ENCODE measurements around the gene STPG3. TPM values are rescaled to one million over a fixed set of nuclear protein-coding genes. Genes with fewer than 3 reads are reported as not detected.
A peak's percentile ranks its signal among the peaks of the same experiment; 100 is the strongest.

The STPG3 gene
- total RNA-seq, 1 donor from 2014 or later, result not detected

DNA sequence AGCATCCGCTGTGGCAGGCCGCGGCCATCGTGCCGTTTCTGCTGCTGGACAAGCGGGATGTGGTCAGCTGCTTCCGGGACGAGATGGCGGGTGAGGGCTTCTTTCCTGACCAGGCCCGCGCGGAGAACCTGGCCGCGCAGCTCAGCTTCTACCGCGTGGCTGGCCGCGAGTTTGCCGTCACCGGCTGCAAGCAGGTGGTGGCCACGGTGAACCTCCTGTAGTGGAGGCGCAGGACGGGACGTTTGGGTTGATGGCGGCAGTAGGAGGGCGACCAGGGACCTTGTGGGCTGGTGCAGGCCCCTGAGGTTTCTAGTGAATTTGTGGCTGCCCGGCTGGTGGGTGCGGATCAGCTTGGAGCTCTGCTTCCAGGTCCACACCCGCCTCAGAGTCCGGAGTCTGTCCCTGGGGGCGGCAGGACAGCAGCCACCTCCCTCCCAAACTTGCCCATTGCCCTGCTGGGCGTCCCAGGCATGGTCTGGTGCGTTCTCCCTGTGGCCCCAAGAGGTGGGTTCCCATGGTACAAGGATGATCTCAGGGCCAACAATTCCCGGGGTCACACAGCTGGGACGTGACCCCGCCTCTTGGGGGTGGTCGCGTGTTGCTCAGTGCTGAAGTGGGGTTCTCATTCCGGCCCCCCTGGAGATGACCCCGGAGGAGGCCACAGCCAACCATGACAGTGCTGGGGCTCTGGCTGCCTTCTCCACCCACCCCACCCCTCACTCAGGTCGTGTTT, 28.8 kb downstream of the STPG3 start:
- no peaks in the 10 kb centered on the region for H3K27me3 ChIP-seq
- peaks cover 0 to 2% of the 10 kb centered on the region in 2 donors for H3K9me3 ChIP-seq
- peaks cover 4 to 12% of the 10 kb centered on the region in 2 donors for H3K4me1 ChIP-seq
- H3K4me3 ChIP-seq, result no peak overlapping the region
- peaks cover 12 to 25% of the 10 kb centered on the region in 2 donors for H3K36me3 ChIP-seq
- intact Hi-C loops (cut with DNase I), result no loop called here
- TF ChIP-seq, protein P1, sequence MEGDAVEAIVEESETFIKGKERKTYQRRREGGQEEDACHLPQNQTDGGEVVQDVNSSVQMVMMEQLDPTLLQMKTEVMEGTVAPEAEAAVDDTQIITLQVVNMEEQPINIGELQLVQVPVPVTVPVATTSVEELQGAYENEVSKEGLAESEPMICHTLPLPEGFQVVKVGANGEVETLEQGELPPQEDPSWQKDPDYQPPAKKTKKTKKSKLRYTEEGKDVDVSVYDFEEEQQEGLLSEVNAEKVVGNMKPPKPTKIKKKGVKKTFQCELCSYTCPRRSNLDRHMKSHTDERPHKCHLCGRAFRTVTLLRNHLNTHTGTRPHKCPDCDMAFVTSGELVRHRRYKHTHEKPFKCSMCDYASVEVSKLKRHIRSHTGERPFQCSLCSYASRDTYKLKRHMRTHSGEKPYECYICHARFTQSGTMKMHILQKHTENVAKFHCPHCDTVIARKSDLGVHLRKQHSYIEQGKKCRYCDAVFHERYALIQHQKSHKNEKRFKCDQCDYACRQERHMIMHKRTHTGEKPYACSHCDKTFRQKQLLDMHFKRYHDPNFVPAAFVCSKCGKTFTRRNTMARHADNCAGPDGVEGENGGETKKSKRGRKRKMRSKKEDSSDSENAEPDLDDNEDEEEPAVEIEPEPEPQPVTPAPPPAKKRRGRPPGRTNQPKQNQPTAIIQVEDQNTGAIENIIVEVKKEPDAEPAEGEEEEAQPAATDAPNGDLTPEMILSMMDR (IDR thresholded peaks at IDR 0.05), result no peak
- no peak for DNase-seq (ENCODE audit: low spot score in 2 of 2)
- no peak overlapping the region for H3K27ac ChIP-seq

DNA sequence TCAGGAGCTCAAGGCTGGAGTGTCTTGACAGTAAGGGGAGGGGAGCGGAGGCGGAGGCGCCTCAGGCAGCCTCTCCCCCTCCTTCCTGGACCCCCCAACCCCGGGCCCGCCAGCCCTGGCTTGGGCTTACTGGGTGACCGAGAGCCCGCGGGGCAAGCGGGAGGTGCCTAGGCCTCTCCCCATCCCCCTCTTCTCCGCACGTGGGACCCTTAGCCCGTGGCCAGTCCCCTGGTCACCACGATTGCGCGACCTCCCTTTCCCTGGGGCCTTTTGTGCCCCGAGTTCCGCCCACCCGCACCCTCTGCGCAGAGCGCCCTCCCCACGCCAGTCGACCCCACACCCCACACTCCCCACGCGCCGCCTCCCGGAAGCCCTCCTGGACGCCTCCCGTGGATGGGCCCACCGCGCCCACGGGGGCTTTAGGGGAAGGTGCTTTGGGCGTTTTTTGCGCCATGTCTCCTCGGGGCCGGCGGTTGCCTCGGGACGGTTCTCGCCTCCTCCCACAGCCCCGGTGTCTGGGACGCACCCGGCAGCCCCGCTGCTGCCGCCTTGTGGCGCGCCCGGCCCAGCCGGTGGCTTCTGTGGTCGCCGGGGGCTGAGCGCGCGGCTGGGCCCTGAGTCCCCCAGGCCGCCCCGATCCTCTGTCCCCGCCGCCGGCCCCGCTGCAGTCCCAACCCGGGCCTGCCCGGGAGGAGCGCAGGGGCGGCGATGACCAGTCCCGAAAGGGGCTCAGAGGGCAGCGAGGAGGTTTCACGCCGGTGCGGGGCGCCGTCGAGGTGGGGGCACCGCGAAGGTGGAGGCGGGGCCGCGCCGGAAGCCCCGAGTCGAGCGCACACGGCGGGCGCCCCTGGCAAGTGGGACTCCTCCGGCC, 29.6 kb downstream of the STPG3 start:
- no peaks in the 10 kb centered on the region for H3K27me3 ChIP-seq
- TF ChIP-seq, protein P1 (IDR thresholded peaks at IDR 0.05), result peak in 1 of 3 experiments; percentile 7
- peaks cover 12 to 25% of the 10 kb centered on the region in 2 donors for H3K36me3 ChIP-seq
- DNase-seq (ENCODE audit: low spot score in 2 of 2), result no peak
- no peak overlapping the region for H3K4me3 ChIP-seq
- intact Hi-C loops (cut with DNase I), result no loop called here
- peaks cover 4 to 12% of the 10 kb centered on the region in 2 donors for H3K4me1 ChIP-seq
- peaks cover 0 to 6% of the 10 kb centered on the region in 2 donors for H3K9me3 ChIP-seq
- H3K27ac ChIP-seq, result no peak overlapping the region

DNA sequence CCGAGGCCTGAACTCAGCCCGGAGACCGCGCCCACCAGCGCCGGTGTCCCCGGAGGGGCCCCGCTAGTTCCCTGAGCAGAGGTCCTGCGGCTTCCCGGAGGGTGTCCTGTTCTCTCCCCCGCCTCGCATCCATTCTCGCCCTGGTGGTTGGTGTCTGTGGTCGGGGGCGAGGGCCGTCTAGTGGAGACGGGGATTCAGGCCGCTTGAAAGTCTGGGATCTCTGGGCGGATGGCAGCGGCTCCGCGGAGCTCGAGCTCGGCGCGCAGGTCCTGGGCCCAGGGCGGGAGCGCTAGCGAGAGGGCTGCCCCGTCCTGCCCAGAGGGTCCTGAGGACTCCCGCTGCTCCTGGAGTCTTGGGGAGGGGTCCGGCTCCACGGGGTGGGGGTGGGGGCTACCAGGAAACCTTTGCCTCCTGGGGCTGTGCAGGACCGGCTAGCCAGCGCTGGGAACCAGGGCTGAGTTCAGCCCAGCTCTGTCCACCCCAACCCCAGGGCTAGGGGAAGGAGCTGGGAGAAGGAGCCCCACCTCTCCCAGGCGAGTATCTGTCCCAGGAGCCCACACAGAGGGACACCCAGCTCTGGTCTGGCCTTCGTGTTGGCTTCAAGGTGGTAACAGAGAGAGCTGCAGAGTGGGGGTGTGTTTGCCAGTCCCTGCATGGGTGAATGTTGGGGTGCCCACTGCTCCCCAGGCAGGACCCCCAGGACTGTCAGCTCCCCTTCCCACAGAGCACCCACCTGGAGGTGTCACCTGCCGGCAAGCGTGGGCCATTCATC, 30.4 kb downstream of the STPG3 start:
- Histone ChIP-seq H3K27me3 (no peaks in the 10 kb centered on the region), H3K4me3 (no peak overlapping the region), H3K4me1 (peaks cover 1 to 7% of the 10 kb centered on the region in 2 donors), H3K36me3 (peaks cover 12 to 25% of the 10 kb centered on the region in 2 donors), H3K9me3 (peaks cover 0 to 6% of the 10 kb centered on the region in 2 donors), H3K27ac (no peak overlapping the region)
- intact Hi-C loops (cut with DNase I), result no loop called here
- TF ChIP-seq, protein P1 (IDR thresholded peaks at IDR 0.05), result no peak
- no peak for DNase-seq (ENCODE audit: low spot score in 2 of 2)

DNA sequence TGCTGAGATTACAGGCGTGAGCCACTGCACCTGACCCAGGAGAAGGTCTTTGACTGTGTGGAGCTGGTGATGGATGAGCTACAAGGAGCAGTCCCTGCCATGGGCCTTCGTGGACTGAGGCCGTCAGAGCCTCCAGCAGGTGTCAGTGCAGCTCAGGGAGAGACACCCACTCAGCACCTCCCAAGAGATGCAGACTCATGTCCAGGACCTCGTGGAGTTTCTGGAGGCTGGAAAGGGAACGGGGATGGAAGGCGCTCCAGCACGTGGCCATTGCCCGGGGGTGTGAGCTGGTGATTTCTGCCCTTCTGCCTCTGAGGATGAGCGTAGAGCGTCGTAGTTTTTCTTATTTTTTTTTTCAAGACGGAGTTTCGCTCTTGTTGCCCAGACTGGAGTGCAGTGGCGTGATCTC, 35.9 kb downstream of the STPG3 start:
- intact Hi-C loops (cut with DNase I), result no loop called here
- no peak for DNase-seq (ENCODE audit: low spot score in 2 of 2)
- no peaks in the 10 kb centered on the region for H3K4me1 ChIP-seq
- H3K4me3 ChIP-seq, result no peak overlapping the region
- TF ChIP-seq, protein P1 (IDR thresholded peaks at IDR 0.05), result peak in 2 of 3 experiments; percentile 11 to 42
- no peak overlapping the region for H3K27ac ChIP-seq
- peaks cover 0 to 6% of the 10 kb centered on the region in 2 donors for H3K9me3 ChIP-seq
- no peaks in the 10 kb centered on the region for H3K27me3 ChIP-seq
- no peaks in the 10 kb centered on the region for H3K36me3 ChIP-seq

DNA sequence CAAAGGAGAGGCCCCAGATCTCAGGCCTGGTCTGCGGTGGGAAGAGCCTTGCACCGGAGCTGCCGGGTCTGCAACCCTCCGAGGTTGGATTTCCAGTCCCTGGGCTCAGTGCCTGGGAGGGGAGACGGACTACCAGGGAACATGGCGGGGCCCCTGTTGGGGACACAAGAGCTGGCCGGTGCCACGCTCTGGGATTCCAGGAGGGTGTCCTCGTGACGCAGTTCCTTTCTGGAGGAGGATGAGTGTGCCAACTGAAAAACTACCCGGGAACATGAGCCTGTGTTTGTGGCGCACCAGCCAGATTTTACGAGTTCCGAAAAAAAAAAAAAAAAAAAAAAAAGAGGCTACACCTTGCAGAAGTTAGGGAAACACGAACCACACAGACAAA, 42.0 kb downstream of the STPG3 start:
- intact Hi-C loops (cut with DNase I), result loop anchor here (10.0 kb wide), 1 partner anchor 232 kb away; no protein-coding TSS in a partner anchor
- no peak overlapping the region for H3K27ac ChIP-seq
- no peaks in the 10 kb centered on the region for H3K36me3 ChIP-seq
- TF ChIP-seq, protein P1 (IDR thresholded peaks at IDR 0.05), result no peak
- no peak overlapping the region for H3K4me3 ChIP-seq
- H3K4me1 ChIP-seq, result peaks cover 4 to 7% of the 10 kb centered on the region in 2 donors
- no peak for DNase-seq (ENCODE audit: low spot score in 2 of 2)
- H3K27me3 ChIP-seq, result peaks cover 22% of the 10 kb centered on the region
- H3K9me3 ChIP-seq, result no peaks in the 10 kb centered on the region

Measured in ascending aorta (tissue), 2 donors.